GM18873 (cell line): ENCODE results near the gene ST6GAL2.

Experiments used
- ATAC-seq: cut with Tn5 transposase; IDR thresholded peaks from one replicate; pipeline ENCODE4 v1.9.1; 2021; ENCODE audit warnings: mild to moderate bottlenecking, moderate library complexity, moderate number of reproducible peaks; ENCODE audit not compliant: unreplicated experiment, low FRiP score

The ST6GAL2 gene, protein sequence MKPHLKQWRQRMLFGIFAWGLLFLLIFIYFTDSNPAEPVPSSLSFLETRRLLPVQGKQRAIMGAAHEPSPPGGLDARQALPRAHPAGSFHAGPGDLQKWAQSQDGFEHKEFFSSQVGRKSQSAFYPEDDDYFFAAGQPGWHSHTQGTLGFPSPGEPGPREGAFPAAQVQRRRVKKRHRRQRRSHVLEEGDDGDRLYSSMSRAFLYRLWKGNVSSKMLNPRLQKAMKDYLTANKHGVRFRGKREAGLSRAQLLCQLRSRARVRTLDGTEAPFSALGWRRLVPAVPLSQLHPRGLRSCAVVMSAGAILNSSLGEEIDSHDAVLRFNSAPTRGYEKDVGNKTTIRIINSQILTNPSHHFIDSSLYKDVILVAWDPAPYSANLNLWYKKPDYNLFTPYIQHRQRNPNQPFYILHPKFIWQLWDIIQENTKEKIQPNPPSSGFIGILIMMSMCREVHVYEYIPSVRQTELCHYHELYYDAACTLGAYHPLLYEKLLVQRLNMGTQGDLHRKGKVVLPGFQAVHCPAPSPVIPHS

DNA sequence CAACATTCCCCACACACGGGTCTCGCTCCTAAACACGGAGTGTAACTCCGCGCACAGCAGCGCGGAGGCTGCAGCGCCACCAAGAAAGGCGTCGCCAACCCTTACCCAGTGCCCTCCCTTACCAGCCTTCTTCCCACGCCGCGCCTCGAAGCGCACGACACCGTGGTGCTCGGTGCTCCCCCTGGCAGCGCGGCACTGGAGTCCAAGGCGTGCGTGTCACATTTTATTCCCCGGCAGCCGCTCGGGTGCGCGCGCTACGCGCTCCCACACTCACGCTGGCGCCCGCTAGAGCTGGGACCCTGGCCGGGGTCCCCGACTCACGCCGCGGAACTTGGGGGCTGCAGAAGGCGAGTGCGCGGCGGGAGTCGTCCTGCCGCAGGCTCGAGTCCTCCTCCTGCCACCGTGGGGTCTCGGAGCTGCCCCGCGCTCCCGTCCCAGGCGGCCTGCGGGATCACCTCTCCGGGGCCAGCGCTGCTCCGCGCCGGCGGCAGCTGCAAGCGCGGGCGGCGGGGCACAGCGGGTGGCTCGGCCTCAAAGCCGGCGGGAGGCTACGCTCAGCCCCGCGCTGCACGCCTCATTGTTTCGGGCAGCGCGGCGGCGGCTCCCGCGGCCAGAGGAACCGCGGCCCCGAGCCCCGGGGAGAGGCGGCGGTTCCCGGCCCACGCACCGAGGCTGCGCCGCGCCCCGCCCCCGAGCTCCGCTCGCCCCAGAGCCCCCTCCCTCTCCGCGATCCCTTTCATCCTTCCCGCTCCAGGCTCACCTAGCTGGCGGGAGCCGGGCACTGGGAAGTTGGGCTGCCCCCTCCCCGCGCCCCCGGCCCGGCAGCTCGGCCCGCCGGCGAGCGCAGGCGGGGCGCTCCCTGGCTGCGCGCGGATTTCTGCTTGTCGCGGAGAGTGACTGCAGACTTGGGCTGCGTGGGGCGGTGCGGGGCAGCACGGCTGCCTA lies at the start of gene ST6GAL2:
Gene ST6GAL2 (minus strand): TSS at position 197 of the 945 bp plus-strand sequence. CDS start 42,190 bp downstream, outside the sequence.
- ATAC-seq, result no peak

DNA sequence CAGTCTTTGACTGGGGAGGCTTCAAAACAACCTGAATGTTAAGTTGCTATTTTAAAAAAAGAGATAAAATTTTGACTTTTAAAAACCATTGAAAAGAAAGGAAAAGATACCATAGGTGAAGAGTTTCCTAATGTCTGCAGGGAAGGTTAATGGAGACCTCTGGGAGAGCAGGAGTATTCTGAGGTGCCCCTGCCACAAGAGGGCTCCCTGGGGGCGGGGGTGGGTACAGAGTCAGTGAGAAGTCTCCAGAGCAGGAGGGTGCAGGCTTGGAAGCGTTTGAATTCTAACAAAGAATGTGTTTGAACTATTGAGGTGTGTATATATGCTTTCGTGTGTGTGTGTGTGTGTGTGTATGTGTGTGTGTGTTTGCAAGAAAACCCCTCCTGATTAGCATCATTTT lies 46.7 kb upstream of the ST6GAL2 start:
- ATAC-seq, result no peak

- ATAC-seq, result no peak
These were observed 45.9 kb upstream of the ST6GAL2 start for GRCh38 chr2:106931717-106932335.

DNA sequence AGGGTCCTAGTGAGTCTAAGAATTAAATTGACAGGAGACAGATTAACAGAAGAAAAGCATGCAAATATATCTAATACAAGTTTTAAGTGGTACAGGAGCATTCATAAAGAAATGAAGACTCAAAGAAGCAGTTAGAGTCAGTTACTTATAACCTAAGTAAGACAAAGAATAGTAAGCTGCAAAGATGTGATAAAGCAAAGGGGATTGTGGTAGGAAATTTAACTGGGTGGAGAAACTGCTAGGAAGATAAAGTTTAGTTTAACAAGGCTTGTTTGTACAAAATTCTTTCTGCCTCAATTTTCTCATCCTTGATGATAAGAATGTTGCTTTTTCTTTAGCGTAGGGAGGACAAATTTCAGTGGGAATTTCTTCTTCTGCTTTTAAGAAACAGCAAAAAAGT lies 35.5 kb upstream of the ST6GAL2 start:
- no peak for ATAC-seq

DNA sequence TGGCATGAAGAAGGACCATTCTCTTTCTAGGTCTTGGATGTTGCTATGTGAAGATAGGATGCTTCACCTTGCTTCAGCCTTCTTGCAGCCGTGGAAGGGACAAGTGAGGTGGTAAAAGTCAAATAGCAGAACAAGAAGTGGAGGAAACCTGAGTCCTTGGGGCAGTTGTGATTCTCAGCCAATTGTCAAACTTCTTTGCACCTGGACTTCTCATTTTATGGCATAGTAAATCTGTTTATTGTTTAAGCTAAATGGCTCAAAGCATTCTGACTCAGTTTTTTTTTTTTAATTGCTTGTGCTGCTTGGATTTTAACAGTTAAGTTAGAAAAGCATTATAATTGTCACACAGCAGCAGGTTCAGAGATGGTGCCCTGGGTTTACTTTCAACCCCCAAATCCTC lies 33.0 kb upstream of the ST6GAL2 start:
- no peak for ATAC-seq

GRCh38 chr2:106904242-106904641 lies 18.3 kb upstream of the ST6GAL2 start:
- ATAC-seq, result no peak

DNA sequence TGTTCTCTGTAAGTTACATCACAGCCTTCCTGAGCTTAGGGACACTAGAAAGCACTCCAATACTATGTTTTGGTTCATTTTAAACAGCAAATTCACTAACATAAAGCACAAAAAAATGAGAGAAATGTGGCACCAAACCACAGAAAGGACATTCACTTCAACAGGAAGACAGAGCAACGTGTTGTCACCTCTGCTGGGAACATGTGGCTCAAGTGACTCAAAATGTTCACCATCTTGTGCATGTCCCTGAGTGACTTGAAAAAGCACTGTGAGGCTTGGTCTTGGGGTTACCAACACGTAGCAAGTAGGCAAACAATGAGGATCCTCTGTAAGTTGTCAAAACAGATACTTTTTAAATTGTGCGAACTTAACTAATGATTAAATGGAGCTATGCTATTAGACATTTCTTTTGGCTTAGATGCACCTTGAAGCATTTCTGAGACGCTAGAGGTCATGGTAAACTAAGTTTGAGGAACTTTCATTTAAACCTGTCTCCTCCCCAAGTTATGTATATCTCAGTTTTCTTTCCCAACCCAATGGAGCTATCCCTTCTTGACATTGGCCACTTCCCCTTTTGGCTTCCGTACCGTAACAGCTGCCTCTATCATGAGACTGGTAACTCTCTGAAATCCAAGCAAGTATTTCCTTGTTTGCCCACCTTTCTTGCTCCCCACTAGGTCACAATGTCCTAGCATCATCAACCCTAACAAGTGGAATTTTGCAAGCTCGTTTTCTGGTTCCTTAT lies 14.0 kb upstream of the ST6GAL2 start:
- ATAC-seq, result no peak

DNA sequence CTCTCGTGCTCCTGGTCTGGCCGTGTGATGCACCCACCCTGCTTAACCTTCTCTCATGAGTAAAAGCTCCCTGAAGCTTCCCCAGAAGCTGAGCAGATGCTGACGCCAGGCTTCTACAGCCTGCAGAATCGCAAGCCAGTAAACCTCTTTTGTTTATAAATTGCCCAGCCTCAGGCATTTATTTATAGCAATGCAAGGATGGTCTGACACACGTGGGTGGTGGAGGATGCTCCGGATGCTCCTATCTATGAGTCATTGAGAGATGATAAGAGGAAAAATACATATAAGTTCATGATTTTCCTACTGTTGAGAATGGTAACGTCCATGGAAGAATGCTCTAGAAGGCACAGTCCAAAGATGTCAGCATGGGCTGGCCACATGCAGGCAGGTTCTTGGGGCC lies 8.6 kb upstream of the ST6GAL2 start:
- ATAC-seq, result no peak

- ATAC-seq, result no peak
These were observed 6.1 kb upstream of the ST6GAL2 start for GRCh38 chr2:106892048-106892447.

DNA sequence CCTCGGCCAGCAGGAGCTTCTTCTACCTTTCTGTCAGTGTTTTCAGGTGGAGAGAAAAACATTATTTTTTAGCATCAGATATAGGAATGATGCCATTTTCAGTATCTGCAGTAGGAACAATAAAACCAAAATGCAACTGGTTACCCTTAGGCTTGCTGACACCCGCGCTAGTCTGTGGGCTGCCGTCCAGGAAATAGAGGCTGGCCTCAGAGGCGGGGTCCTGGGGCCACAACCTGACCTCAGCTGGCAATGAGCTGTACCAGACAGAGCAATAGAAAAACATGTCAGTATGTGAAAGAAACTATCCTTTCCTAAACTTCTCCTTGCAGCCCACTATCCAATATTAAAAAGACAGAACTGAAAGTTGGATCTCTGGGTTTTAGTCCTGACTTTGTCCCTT lies 4.6 kb upstream of the ST6GAL2 start:
- no peak for ATAC-seq

- ATAC-seq, result no peak
These were observed 1.2 kb upstream of the ST6GAL2 start for GRCh38 chr2:106886916-106887758.

GRCh38 chr2:106885329-106885728 lies 638 bp downstream of the ST6GAL2 start:
- ATAC-seq, result no peak

DNA sequence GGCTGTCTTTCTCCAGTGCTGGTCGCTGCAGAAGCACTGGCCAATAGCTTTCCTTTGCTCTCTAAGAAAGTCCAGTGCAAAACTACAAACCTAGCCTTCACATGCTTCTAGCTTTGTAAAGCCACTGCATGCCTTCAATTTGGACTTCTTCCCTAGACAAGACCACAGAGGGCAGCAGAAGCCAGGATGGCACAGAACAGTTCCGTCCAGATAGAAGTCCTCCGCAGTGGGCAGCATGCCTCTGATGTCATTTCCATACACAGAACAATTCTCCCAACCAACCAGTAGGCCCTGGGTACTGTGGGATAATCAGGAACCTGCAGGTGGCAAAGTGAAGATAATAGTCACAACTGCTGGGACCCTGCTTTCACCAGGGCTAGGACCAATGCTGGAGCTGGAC lies 3.3 kb downstream of the ST6GAL2 start:
- no peak for ATAC-seq

GRCh38 chr2:106878206-106878605 lies 7.8 kb downstream of the ST6GAL2 start:
- no peak for ATAC-seq

DNA sequence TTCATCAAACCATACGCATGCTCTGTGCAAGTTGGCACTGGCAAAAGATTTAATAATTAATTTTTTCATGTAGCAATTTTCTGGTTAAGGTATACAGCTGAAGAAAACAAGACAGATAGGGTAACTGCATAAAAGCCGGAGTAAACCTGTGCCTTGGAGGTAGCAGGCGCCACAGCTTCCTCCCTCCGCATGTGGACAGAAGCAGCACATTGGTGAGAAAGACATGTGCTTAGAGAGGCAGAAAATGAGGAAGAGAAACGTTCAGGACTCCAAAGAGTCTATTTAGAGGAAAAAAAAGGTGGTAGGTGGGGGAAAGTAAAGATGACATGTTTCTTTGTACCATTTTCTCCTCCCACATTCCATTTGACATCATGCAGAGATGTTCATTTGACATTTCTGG lies 9.3 kb downstream of the ST6GAL2 start:
- no peak for ATAC-seq

GRCh38 chr2:106869512-106870275 lies 16.3 kb downstream of the ST6GAL2 start:
- no peak for ATAC-seq

DNA sequence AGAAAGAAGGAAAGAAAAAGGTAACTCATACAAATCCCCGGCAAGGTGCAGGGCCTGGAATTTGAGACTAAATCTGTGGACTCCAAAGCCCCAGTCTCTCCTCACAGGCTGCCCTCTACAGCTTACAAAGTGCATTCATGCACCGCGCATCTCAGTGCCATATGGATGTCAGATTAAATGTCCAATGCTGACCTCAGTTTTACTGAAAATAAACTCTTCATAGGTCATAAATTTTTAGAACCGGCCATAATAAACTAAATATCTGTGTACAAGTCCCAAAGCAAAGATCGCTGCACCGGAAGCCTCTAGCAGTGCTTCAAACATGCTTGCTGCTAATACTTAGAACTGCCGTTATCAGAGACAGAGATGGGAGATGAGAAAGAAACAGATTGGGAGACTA lies 17.7 kb downstream of the ST6GAL2 start:
- no peak for ATAC-seq

- no peak for ATAC-seq
These were observed 18.6 kb downstream of the ST6GAL2 start for GRCh38 chr2:106867196-106867953.
